Kidney (tissue), 14 donors: ENCODE data around the gene MAT2A. TPM values are rescaled to one million over a fixed set of nuclear protein-coding genes. Genes with fewer than 3 reads are reported as not detected.

Experiments
- DNase-seq, 5 donors: peaks; one replicate each; pipeline ENCODE4 v3.0.0-alpha.2; 2013 to 2020
- FAIRE-seq: peaks from 2 replicates; lab custom pipeline; 2012; peaks lifted over from hg19 to GRCh38; lab: Jason Lieb, UNC
- H3K27ac ChIP-seq, 2 donors: one replicate each; pipeline ENCODE4 v1.7.0; 2013; ENCODE audit warnings: low read depth in 2 of 2, low read length in 2 of 2, inconsistent platforms in 1 of 2
- H3K27me3 ChIP-seq: one replicate; pipeline ENCODE4 v1.7.1; 2013; ENCODE audit warnings: low read length, inconsistent platforms; ENCODE audit not compliant: control insufficient read depth, insufficient read depth
- H3K36me3 ChIP-seq, 3 donors: one replicate each; pipeline versions ENCODE4 v1.7.0 to v1.7.1; 2013; ENCODE audit warnings: low read length in 3 of 3, control low read depth in 1 of 3, inconsistent platforms in 1 of 3; ENCODE audit not compliant: insufficient read depth in 3 of 3, control insufficient read depth in 2 of 3
- H3K4me1 ChIP-seq, 3 donors: one replicate each; pipeline versions ENCODE4 v1.7.0 to v1.7.1; 2013; ENCODE audit warnings: low read length in 3 of 3, inconsistent platforms in 1 of 3, low read depth in 1 of 3; ENCODE audit not compliant: control insufficient read depth in 2 of 3, insufficient read depth in 2 of 3
- H3K4me3 ChIP-seq, 3 donors: one replicate each; pipeline versions ENCODE4 v1.7.0 to v1.8.1; 2013; ENCODE audit warnings: low read length in 3 of 3, control low read depth in 1 of 3, inconsistent platforms in 1 of 3
- H3K9ac ChIP-seq, 3 donors: one replicate each; pipeline versions ENCODE4 v1.7.0 to v1.7.1; 2013; ENCODE audit warnings: low read length in 3 of 3, control low read depth in 1 of 3, inconsistent platforms in 1 of 3
- H3K9me3 ChIP-seq, 3 donors: one replicate each; pipeline versions ENCODE4 v1.7.0 to v1.7.1; 2013; ENCODE audit warnings: low read length in 3 of 3, control low read depth in 1 of 3, inconsistent platforms in 1 of 3; ENCODE audit not compliant: control insufficient read depth in 2 of 3, insufficient read depth in 1 of 3
- intact Hi-C: fragments of 100-400 bp; cut with DNase I; formaldehyde crosslinking; loops from one replicate; pipeline ENCODE4 v1.11.1; 2022
- polyA plus RNA-seq: library from polyadenylated mRNA; stranded (reverse); fragments of 350-450 nt; fragmentation: Illumina TruSeq; extraction: RNeasy Lipid Tissue Mini Kit (QIAGEN cat#74804); gene quantifications from one replicate; pipeline ENCODE4 v1.2.3, GENCODE V29; 2014; ENCODE audit warnings: low read depth, low replicate concordance; ENCODE audit not compliant: insufficient read depth
- total RNA-seq: library from RNA; stranded (reverse); fragmentation: NEBNext Ultra II Directional; extraction: Animal tissue kit (Norgen Biotek cat#: 25700); gene quantifications from one replicate; pipeline ENCODE4 v1.2.1, GENCODE V29; 2021
- TF ChIP-seq, protein P1 (sequence below): IDR thresholded peaks from 3 replicates; pipeline ENCODE4 v1.5.1; 2012; ENCODE audit warnings: mild to moderate bottlenecking, moderate library complexity, borderline replicate concordance; ENCODE audit not compliant: insufficient read depth; ENCODE audit errors: extremely low read depth
- donor health status: control.
- donor health status: control.
- donor health status: control.
- donor health status: control.
- donor health status: control.
- donor health status: DM: yes; HTN: yes; CAD: no.
- donor health status: Normal renal cell carcinoma (clear cell type).

Gene MAT2A
- total and polyA plus RNA-seq, 2 donors from 2014 or later, result 155 to 300 TPM

DNA sequence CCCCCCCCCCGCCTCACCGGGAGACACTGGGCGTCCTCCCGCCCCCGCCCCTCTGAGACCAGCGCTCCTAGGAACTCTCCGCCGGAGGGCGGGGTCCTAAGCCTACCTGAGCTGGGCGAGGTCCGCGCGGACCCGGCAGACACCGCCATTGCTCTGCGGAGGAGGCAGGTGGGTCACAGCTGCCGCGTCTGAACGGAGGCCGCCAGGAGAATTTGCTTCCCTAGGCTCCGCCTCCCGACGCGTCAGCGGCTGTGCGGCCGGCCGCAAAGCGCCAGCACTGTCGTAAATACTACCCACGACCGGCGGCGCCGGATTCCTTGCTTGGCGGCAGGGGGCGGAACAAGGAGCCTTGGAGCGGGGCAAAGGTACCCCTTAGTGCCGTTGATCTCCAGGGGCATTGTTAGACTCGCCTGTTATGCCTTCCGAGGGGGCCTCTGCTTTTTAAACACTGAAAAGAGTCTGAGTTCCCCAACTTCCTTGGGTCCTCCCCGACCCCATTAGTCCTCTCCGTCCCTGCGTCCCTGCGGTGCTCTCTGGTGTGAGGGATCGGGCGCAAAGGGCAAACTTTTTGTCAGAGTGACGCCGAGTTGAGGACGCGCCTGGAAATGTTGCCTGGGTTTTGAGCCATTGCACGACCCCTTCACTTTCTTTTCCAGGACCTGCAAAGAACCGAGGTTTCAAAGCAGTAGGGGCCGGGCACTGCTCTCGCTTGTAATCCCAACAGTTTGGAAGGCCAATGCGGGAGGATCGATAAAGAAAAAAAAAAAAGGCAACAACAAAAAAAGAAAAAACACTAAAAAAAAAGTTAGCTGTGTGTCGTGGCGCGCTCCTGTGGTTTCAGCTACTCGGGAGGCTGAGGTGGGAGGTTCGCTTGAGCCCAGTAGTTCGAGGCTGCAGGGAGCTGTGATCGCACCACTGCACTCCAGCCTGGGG is 22.6 kb downstream of the MAT2A start, which contains the start of gene GGCX:
Gene GGCX (minus strand): TSS at position 214 of the 933 bp plus-strand sequence. CDS start 65 bp downstream, at position 149.
- TF ChIP-seq, protein P1, sequence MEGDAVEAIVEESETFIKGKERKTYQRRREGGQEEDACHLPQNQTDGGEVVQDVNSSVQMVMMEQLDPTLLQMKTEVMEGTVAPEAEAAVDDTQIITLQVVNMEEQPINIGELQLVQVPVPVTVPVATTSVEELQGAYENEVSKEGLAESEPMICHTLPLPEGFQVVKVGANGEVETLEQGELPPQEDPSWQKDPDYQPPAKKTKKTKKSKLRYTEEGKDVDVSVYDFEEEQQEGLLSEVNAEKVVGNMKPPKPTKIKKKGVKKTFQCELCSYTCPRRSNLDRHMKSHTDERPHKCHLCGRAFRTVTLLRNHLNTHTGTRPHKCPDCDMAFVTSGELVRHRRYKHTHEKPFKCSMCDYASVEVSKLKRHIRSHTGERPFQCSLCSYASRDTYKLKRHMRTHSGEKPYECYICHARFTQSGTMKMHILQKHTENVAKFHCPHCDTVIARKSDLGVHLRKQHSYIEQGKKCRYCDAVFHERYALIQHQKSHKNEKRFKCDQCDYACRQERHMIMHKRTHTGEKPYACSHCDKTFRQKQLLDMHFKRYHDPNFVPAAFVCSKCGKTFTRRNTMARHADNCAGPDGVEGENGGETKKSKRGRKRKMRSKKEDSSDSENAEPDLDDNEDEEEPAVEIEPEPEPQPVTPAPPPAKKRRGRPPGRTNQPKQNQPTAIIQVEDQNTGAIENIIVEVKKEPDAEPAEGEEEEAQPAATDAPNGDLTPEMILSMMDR, result peak; percentile 30
- H3K27ac ChIP-seq, result peak within 1 kb of the TSS; percentile 83 to 86
- H3K9me3 ChIP-seq, result no peaks in the 10 kb centered on the region
- peaks cover 0 to 12% (median 2%) of the 10 kb centered on the region in 3 donors for H3K36me3 ChIP-seq
- DNase-seq, result peak; percentile 98 to 99 (median 98)
- H3K4me1 ChIP-seq, result peaks cover 0 to 9% (median 3%) of the 10 kb centered on the region in 3 donors
- H3K4me3 ChIP-seq, result peak within 1 kb of the TSS; percentile 79 to 98 (median 87)
- no peaks in the 10 kb centered on the region for H3K27me3 ChIP-seq
- FAIRE-seq, result no peak
- peak within 1 kb of the TSS; percentile 43 to 87 (median 83) for H3K9ac ChIP-seq
- intact Hi-C loops, result no loop called here

DNA sequence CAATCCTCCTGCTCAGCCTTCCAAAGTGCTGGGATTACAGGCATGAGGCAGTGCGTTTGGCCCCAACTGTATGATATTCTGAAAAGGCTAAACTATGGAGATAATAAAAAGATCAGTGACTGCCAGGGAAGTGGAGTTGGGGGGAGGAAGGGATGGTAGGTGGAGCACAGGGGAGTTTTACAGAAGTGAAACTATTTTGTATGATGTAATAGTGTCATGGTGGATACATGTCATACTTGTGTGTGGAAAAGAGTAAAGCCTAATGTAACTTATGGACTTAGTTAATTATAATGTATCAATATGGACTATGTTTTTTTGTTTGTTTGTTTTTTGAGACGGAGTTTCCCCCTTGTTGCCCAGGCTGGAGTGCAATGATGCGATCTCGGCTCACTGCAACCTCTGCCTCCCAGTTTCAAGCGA is 25.2 kb downstream of the MAT2A start:
- Histone ChIP-seq H3K4me3 (no peak overlapping the region), H3K27ac (no peak overlapping the region), H3K9ac (no peak overlapping the region), H3K36me3 (no peaks in the 10 kb centered on the region), H3K9me3 (no peaks in the 10 kb centered on the region), H3K27me3 (no peaks in the 10 kb centered on the region), H3K4me1 (peaks cover 0 to 9% (median 3%) of the 10 kb centered on the region in 3 donors)
- FAIRE-seq, result no peak
- intact Hi-C loops, result no loop called here
- TF ChIP-seq, protein P1, result no peak
- DNase-seq, result no peak

DNA sequence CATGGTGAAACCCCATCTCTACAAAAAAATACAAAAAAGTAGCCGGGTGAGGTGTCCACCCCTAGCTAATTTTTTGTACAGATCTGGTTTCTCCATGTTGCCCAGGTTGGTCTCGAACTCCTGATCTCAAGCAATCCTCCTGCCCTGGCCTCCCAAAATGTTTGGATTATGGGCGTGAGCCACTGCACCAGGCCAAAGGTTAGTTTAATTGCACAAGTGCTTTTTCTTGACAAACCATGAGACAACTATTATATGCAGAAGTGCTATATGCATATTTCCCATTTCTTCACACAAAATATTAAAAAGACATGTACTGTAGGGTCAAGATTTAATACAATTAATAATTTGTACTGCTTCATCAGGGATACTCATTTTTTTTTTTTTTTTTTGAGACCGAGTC is 27.3 kb downstream of the MAT2A start:
- Histone ChIP-seq H3K9ac (no peak overlapping the region), H3K4me3 (no peak overlapping the region), H3K4me1 (no peaks in the 10 kb centered on the region), H3K27me3 (no peaks in the 10 kb centered on the region), H3K27ac (no peak overlapping the region), H3K9me3 (no peaks in the 10 kb centered on the region), H3K36me3 (no peaks in the 10 kb centered on the region)
- no peak for FAIRE-seq
- TF ChIP-seq, protein P1, result no peak
- intact Hi-C loops, result no loop called here
- no peak for DNase-seq
